A673 (cell line): ENCODE results near the gene CAPN10.

ENCODE experiments used
- CTCF ChIP-seq: fragments of 300-800, 200-600 bp; sonication (generic); conservative IDR thresholded peaks from 2 replicates; pipeline ENCODE4 v1.5.1; 2017; ENCODE audit warnings: low read depth, mild to moderate bottlenecking, antibody characterized with exemption, low read length, moderate library complexity, mixed read lengths
- EZH2 ChIP-seq: fragments of 200-600 bp; sonication (generic); IDR thresholded peaks from 2 replicates; pipeline ENCODE4 v1.6.1; 2017; ENCODE audit warnings: borderline replicate concordance, low read depth, mild to moderate bottlenecking, mixed read lengths, antibody characterized with exemption, low read length; ENCODE audit not compliant: poor library complexity, severe bottlenecking

GRCh38 chr2:240554767-240555493 is 31.6 kb upstream of the CAPN10 start:
- TF ChIP-seq EZH2 (no peak), CTCF (no peak)
